ENCODE measurements around the gene NGLY1.

Gene NGLY1

DNA sequence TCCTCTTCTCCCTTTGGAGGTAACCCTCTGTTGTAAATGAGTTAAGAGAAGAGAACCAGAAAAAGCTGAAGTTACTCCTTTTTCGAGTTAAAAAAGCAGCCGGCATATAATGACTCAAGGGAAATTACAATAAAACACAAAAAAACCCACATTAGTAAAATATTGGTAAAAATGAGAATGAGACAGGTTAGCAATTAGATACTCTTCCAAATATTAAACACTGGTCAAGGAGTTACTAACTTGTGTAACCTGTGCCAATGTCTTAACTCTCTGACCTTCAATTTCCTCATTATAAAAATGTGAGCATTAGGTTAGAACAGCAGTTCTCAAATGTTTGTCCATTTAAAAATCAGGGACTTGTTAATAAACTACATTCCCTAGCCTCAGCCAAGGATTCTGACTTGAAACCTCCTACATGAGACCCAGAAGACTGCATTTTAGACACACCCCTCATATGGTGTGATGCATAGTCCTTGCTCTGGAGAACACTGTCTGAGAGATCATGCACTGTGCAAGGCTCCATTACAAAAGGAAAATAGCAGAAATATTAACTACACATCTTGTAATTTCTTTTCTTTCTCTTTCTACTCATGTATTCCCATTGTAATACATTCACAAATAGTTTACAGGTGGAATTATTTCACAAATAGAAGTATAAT is 75.8 kb downstream of the NGLY1 start:
- FAIRE-seq = no peak

DNA sequence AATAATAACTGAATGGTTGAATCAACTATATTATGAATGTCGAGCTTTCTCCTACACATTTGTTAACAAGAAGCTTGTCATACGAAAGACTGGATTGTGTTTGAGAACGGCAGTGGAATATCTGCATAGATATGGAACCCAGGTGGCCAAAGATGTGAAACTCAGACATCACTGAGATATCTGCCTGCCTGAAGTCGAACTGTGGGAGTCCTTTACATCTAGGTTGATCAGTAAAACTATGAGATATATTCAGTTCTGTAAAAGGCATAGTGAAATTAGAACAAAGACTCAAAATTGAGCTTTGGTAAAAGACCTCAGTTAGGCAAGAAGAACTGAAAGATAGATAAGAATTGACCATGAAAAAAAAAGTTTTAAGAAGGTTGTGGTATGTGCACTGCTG is 77.0 kb downstream of the NGLY1 start:
- FAIRE-seq = no peak

DNA sequence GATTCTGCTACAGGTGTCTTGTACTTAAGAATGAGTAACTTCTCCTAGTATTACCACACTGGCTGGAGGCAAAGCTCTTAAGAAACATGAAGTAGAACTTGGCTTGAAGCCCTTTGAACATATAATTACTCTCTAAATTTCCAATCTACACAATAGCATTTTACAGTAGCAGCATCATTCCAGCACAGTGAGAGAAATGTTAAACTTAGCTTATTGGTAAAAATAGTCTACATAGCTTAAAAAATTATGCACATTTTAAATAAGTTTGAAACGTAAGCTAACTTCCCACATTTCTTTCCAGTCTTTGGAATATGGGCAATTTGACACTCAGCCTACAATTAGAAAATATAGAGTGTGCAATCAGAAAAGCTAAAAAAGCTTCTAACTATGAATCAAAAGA is 85.7 kb downstream of the NGLY1 start:
- no peak for FAIRE-seq

DNA sequence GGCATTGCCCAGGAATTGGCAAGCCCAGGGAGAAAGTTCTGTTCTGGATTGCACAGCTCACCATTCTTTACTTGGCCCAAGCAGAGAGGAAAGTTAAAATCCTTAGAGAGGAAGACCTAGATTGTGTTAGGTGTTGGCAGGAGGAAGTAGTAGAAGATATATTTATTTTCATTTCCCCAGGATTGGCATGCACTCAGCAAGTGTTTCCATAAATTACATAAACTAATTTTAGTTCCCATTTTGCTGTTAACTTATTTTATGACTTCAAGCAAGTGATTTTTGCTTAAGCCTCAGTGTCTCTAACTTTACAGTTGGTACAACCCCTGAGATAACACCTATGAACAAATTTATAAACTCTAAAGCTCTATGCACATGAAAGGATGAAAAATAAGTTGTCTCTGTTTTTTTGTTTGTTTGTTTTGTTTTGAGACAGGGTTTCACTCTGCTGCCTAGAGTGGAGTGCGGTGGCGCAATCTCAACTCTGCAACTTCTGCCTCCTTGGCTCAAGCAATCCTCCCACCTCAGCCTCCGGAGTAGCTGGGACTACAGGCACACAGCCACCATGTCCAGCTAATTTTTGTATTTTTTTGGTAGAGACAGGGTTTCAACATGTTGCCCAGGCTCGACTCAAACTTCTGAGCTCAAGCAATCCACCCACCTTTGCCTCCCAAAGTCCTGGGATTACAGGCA is 87.4 kb downstream of the NGLY1 start:
- FAIRE-seq = no peak

DNA sequence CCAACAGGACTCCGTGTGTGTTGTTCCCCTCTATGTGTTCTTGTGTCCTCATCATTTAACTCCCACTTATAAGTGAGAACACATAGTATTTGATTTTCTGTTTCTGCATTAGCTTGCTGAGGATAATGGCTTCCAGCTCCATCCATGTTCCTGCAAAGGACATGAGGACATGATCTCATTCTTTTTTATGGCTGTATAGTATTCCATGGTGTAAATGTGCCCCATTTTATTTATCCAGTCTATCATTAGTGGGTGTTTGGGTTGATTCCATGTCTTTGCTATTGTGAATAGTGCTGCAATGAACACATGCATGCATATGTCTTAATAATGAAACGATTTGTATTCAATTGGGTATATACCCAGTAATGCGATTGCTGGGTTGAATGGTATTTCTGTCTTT is 90.0 kb downstream of the NGLY1 start:
- FAIRE-seq = no peak

DNA sequence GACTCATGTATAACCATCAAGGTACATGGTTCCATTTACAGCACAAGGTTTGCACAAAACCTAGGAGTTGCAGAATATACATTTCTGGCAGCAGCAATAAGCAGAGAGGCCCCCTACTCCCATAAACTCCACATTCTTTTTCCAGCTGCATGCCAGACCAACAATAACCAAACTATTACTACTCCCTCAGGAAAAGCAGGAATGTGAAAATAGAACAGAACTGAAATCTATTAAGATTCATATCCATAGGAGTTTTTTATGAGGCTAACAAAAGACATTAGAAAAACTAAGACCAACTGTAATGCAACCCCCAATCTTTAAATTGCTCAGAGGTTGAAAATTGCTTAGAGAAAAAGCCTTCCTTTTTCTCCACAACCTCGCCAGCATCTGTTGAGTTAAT is 90.9 kb downstream of the NGLY1 start:
- no peak for FAIRE-seq

DNA sequence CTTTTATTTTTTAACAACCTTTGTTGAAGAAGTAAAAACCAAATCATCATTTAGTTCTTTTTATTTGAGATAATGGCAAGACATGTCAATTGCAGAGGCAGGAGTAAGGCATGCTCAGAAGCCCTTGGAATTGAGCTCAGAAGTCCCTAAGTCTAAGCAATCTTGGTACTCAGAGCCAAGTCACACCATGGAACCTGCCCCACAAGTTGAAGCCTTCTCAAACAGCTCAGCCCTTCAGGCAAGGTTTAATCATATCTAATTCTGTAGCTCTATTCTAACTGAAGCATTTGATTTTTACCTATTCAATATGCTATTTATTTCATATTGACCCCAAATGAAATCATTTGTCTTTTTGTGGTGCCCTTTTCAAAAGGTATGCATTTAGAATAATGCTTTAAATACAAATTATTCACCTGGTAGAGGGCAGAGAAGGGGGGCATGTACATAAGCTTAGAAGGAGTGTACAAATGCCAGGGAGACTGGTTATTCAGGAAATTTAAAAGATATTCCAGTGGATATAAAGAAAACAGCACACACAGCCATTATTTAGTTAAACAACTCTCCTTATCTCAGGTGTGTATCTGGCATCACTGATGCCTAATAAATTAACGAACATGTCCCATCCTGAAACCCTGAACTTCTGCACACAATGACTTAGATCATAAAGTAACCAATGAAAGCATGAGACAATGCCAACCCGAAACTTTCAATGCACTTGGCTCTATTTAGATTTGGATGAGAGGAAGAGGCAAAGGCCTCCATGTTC is 92.3 kb downstream of the NGLY1 start:
- FAIRE-seq = no peak

DNA sequence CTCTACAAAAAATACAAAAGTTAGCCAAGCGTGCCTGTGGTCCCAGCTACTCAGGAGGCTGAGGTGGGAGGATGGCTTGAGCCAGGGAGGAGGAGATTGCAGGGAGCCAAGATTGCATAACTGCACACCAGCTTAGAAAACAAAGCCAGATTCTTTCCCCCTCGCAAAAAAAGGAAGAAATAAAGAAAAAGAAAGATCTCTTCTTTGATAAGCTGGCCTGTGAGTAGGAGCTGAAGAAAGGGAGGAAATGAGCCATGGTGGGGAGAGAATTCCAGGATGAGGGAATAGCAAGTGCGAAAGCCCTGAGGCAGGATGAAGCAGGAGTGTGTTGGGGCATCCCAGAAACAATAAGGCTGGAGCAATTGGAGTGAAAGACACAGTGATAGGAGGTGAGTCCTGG is 94.0 kb downstream of the NGLY1 start:
- no peak for FAIRE-seq

DNA sequence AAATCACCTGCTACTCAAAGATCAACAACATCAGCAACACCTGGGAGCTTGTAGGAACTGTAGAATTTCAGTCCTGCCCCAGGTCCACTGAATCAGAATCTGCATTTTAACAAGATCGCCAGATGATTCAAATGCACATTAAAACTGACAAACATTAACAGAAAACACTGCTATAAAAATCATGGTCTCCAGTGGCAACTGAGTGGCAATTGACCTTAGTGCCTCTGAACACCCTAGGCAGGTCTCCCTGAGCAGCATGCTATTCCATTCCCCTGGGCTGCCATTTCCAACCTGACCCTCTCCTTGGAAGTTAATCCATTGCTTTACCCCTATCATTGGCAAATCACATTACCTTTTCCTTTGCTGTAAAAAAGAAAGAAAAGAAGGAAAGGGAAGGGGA is 95.5 kb downstream of the NGLY1 start:
- FAIRE-seq = no peak

DNA sequence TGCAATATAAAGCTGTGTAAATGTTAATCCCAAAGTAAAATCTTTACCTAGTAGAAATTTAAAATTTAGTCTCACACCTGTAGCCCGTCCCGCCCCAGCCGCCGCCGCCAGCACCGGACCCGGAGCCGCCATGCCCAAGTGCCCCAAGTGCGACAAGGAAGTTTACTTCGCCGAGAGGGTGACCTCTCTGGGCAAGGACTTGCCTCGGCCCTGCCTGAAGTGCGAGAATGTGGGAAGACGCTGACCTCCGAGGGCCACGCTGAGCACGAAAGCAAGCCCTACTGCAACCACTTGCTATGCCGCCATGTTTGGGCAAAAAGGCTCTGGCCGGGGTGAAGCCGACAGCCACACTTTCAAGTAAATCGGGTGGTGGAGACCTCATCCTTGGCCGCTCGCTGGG is 96.5 kb downstream of the NGLY1 start:
- FAIRE-seq = no peak

DNA sequence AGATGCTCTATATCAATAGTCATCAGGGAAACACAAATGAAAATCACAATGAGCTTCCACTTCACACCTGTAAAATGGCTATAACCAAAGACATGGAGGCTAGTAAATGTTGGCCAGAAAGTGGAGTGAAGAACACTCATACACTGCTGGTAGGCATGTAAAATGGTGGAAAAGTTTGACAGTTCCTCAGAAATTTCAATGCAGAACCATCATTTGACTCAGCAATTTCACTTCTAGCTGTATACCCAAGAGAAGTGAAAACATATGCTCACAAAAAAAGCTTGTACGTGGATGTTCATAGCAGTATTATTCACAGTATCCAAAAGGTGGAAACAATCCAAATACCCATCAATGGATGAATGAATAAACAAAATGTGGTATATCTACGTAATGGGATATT is 99.4 kb downstream of the NGLY1 start:
- no peak for FAIRE-seq

DNA sequence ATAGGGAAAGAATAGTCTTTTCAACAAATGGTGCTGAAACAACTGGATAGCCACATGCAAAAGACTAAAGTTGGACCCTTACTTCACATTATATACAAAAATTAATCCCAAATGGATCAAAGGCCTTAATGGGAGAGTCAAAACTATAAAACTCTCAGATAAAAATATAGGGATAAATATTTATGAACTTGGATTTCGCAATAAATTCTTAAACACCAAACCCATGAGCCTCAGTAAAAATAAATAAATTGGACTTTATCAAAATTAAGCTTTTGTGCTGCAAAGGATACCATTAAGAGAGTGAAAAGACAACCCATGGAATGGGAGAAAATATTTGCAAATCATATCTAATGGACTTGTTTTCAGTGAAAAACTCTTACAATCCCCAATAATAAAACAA is 99.8 kb downstream of the NGLY1 start:
- FAIRE-seq = no peak

DNA sequence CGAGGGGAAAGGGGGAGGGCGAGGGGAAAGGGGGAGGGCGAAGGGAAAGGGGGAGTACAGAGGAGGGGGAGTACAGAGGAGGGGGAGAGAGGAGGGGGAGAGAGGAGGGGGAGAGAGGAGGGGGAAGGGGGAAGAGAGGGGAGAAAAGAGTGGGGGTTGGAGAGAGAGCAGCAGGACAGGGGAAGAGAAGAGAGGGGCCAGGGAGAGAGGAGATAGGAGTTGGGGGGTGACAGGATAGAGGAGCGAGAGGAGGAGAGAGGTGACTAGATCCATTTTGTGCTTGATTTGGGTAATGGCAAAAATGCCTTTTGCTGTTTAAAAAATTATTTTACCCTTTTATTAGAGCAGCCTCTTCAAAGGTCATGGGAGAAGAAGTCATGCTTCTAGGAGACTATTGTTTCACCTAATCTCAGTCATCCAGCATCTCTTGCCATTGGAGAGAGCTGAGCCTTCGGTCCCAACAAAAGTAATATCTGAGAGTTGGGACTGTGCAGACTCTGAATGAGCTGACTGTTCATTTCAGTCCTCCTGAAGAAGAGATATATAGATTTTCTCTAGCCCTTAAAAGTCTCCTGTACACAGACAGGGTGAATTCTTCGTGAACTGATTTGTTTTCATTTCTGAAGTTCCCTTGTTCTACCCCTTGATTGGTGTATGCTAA is 103.5 kb downstream of the NGLY1 start:
- no peak for FAIRE-seq

DNA sequence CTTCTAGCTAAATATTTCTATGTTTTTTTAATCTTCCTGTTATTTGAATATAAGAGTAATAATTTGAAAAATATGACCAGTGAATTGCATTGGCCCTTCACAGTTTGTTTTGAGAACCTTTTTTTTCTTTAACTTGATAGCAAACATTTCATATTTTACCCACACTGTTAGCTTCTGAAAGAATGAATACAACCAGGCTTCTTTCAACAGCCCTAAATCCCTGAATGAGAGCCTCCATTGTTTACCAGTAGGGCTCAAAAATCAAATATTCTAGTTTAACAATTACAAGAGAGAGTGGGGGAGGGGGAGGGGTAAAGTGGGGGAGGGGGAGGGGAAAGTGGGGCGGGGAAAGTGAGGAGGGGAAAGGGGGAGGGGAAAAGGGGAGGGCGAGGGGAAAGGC is 104.1 kb downstream of the NGLY1 start:
- no peak for FAIRE-seq

DNA sequence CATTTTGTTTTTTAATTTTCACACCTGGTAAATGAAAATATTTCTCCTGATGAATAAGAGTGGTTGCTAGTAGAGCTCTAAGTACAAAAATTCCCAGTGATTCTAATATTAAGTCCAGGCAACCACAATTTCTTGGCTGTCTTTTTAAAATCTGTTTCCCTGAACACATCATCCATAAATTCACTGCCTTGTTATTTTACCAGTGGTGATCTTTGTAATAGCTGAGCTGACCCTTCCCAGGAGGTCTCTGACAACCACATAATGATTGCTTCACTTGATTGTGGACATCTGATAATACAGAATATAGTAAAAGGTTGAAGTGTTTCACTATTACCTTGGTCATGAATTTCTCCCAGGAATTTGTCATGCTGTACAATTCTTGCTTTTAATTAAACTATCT is 104.7 kb downstream of the NGLY1 start:
- FAIRE-seq = no peak

DNA sequence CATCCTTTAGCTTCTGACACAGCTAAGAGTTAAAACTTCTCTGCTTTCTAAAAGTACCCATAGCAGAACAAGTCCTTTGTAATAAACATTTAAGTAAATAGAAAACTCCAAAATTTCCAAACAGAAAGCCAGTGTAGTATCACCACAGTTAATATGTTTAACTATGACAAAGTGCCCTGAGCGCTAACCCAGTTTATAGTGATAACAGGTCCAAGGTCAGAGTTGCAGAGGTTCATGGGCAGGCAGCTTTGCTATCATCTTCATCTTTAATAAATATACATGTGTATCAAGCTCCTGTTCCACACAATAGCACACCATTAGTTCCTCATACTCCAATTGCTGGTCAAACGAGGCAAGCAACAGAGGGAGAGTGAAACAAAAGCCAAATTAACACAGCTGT is 106.1 kb downstream of the NGLY1 start:
- no peak for FAIRE-seq

DNA sequence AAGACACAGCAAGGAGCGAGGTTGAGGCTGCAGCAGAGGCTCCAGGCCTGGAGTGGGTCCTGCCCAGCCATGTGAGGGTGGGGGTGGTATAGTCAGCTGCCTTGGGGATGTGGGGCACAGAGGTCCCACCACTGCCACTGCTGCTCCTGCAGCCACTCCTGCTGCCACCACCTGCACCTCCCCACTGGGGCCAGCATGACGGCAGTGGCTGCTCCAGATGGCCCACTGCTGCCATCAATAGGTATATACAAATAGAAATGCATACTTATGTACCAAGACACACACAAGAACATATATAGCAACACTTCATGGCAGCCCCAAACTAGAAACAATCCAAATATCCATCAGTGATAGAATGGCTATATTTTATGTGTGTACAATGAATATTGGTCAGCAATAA is 108.6 kb downstream of the NGLY1 start:
- FAIRE-seq = no peak

DNA sequence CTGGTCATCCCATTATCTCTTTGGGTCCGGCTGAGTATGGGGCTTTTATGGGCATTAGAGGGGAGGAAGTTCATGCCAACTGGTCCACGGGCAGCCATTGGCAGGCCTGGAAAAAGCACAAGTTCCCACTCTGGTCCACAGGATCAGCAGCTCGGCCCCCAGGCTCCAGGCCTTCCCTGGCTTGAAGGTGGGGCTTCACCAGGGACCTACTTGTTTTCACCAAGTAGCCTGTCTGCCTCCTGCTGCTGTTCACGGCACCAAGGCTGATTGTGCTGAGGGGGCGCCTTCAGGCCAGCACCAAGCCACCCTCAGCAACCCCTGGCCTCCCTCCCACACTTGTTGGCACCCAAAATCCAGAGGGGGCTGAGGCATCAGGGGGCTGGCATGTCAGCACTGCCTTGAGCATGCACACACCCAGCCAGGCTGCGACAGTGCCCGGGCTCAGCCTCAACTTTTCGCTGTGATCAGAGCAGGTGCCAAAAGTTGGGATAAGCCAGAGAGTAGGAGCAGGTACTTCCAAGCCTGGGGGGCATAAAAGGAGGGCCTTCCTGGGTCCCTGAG is 109.4 kb downstream of the NGLY1 start:
- no peak for FAIRE-seq

All from A204.1 (cell line).